Measurements from ENCODE around the gene LYPD5.

Gene LYPD5

GRCh38 chr19:43783636-43784035 is 18.6 kb downstream of the LYPD5 start:
- peak overlapping the region; percentile 75 for H2BK120ac ChIP-seq (ENCODE audit: insufficient read depth, low read length, poor library complexity)
- peaks cover 2% of the 10 kb centered on the region for H3K79me2 ChIP-seq (ENCODE audit: control insufficient read depth, insufficient read depth, low read length, poor library complexity)
- no peak overlapping the region for H4K12ac ChIP-seq (ENCODE audit: low read depth, low read length)
- peak overlapping the region; percentile 12 for H3K4ac ChIP-seq (ENCODE audit: low read depth, low read length)
- H4K8ac ChIP-seq (ENCODE audit: low read depth, low read length): peak overlapping the region; percentile 54
- peak overlapping the region; percentile 19 for H2BK12ac ChIP-seq (ENCODE audit: low read length)
- no peaks in the 10 kb centered on the region for H3K27me3 ChIP-seq (ENCODE audit: insufficient read depth, low read length)
- no peak overlapping the region for H3K18ac ChIP-seq (ENCODE audit: low read length)
- H2AK5ac ChIP-seq (ENCODE audit: low read length): peak overlapping the region; percentile 88
- no peak overlapping the region for H3K27ac ChIP-seq (ENCODE audit: low read depth, low read length)
- H3K4me2 ChIP-seq (ENCODE audit: low read length): no peak overlapping the region
- no peak overlapping the region for H2AFZ ChIP-seq (ENCODE audit: insufficient read depth, low read length, poor library complexity)
- peak overlapping the region; percentile 55 for H3K14ac ChIP-seq (ENCODE audit: low read length)
- WGBS (ENCODE audit: extremely low coverage, insufficient coverage, insufficient read length): no CpG with 5 or more reads among the region's 8 CpGs
- peak overlapping the region; percentile 32 for H2BK5ac ChIP-seq (ENCODE audit: low read depth, low read length, poor library complexity)
- no peak overlapping the region for H3K9ac ChIP-seq (ENCODE audit: low read length)
- no peak overlapping the region for H3K23ac ChIP-seq (ENCODE audit: low read length)
- DNase-seq: no peak
- H3K4me1 ChIP-seq (ENCODE audit: control insufficient read depth in 1 of 2, insufficient read depth in 2 of 2, low read length in 2 of 2): peaks cover 30 to 36% of the 10 kb centered on the region in 2 experiments
- H3K36me3 ChIP-seq (ENCODE audit: control insufficient read depth in 1 of 2, insufficient read depth in 2 of 2, low read length in 2 of 2): no peaks in the 10 kb centered on the region
- H3K4me3 ChIP-seq (ENCODE audit: low read depth, low read length): no peak overlapping the region
- peak overlapping the region; percentile 79 for H4K91ac ChIP-seq (ENCODE audit: low read depth, low read length)
- H3K9me3 ChIP-seq (ENCODE audit: insufficient read depth, low read depth, low read length): peaks cover 10% of the 10 kb centered on the region
- peaks cover 38% of the 10 kb centered on the region for H3K79me1 ChIP-seq (ENCODE audit: low read length)

DNA sequence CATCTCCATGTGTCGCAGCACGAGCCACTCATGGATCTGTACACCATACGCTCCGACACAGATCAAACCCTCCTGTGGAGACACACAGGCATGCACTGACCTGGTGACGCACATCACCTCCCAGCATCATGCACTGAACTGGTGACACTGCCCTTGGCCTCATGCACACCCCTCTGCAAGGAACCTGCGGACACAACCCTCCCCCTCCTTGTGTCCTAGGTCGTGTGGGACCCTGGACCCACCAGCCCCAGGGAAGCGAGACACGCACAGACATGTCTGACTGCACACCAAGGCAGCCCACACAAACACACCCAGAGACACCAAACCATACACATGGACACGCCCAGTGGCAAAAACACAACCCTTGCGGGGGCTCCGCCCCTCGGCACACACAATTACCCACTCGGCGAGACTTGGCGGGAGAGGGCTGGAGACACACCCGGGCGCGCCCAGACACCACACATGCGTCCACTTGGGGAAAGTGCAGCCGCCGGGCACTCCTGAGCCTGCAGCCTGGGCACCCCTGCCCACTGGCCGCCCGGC is 19.5 kb downstream of the LYPD5 start:
- peak overlapping the region; percentile 20 for H2AK5ac ChIP-seq (ENCODE audit: low read length)
- H3K18ac ChIP-seq (ENCODE audit: low read length): peak overlapping the region; percentile 79
- H2BK120ac ChIP-seq (ENCODE audit: insufficient read depth, low read length, poor library complexity): peak overlapping the region; percentile 50
- no peak overlapping the region for H4K12ac ChIP-seq (ENCODE audit: low read depth, low read length)
- no peaks in the 10 kb centered on the region for H3K27me3 ChIP-seq (ENCODE audit: insufficient read depth, low read length)
- H3K9me3 ChIP-seq (ENCODE audit: insufficient read depth, low read depth, low read length): peaks cover 10% of the 10 kb centered on the region
- H3K27ac ChIP-seq (ENCODE audit: low read depth, low read length): no peak overlapping the region
- H3K23ac ChIP-seq (ENCODE audit: low read length): peak overlapping the region; percentile 71
- H3K14ac ChIP-seq (ENCODE audit: low read length): peak overlapping the region; percentile 62
- H3K9ac ChIP-seq (ENCODE audit: low read length): no peak overlapping the region
- no CpG with 5 or more reads among the region's 24 CpGs for WGBS (ENCODE audit: extremely low coverage, insufficient coverage, insufficient read length)
- H3K4me1 ChIP-seq (ENCODE audit: control insufficient read depth in 1 of 2, insufficient read depth in 2 of 2, low read length in 2 of 2): peaks cover 34 to 36% of the 10 kb centered on the region in 2 experiments
- no peak overlapping the region for H2AFZ ChIP-seq (ENCODE audit: insufficient read depth, low read length, poor library complexity)
- H3K4me2 ChIP-seq (ENCODE audit: low read length): no peak overlapping the region
- H3K4me3 ChIP-seq (ENCODE audit: low read depth, low read length): no peak overlapping the region
- DNase-seq: peak in 1 of 2 donors; percentile 23
- no peak overlapping the region for H3K4ac ChIP-seq (ENCODE audit: low read depth, low read length)
- peak overlapping the region; percentile 77 for H4K91ac ChIP-seq (ENCODE audit: low read depth, low read length)
- H3K79me2 ChIP-seq (ENCODE audit: control insufficient read depth, insufficient read depth, low read length, poor library complexity): peaks cover 2% of the 10 kb centered on the region
- no peak overlapping the region for H4K8ac ChIP-seq (ENCODE audit: low read depth, low read length)
- peak overlapping the region; percentile 20 for H2BK5ac ChIP-seq (ENCODE audit: low read depth, low read length, poor library complexity)
- peaks cover 38% of the 10 kb centered on the region for H3K79me1 ChIP-seq (ENCODE audit: low read length)
- H2BK12ac ChIP-seq (ENCODE audit: low read length): peak overlapping the region; percentile 79
- no peaks in the 10 kb centered on the region for H3K36me3 ChIP-seq (ENCODE audit: control insufficient read depth in 1 of 2, insufficient read depth in 2 of 2, low read length in 2 of 2)

- Histone ChIP-seq H3K23ac (ENCODE audit: low read length) (no peak overlapping the region), H3K4ac (ENCODE audit: low read depth, low read length) (no peak overlapping the region), H3K36me3 (ENCODE audit: control insufficient read depth in 1 of 2, insufficient read depth in 2 of 2, low read length in 2 of 2) (no peaks in the 10 kb centered on the region), H3K27ac (ENCODE audit: low read depth, low read length) (no peak overlapping the region), H3K79me1 (ENCODE audit: low read length) (peaks cover 38% of the 10 kb centered on the region), H4K8ac (ENCODE audit: low read depth, low read length) (no peak overlapping the region), H3K4me2 (ENCODE audit: low read length) (no peak overlapping the region), H3K4me1 (ENCODE audit: control insufficient read depth in 1 of 2, insufficient read depth in 2 of 2, low read length in 2 of 2) (peaks cover 36 to 39% of the 10 kb centered on the region in 2 experiments), H3K79me2 (ENCODE audit: control insufficient read depth, insufficient read depth, low read length, poor library complexity) (peaks cover 2% of the 10 kb centered on the region), H4K91ac (ENCODE audit: low read depth, low read length) (peak overlapping the region; percentile 77), H3K18ac (ENCODE audit: low read length) (no peak overlapping the region), H2BK12ac (ENCODE audit: low read length) (peak overlapping the region; percentile 0), H3K14ac (ENCODE audit: low read length) (no peak overlapping the region), H4K12ac (ENCODE audit: low read depth, low read length) (no peak overlapping the region), H2AFZ (ENCODE audit: insufficient read depth, low read length, poor library complexity) (no peak overlapping the region), H3K9ac (ENCODE audit: low read length) (no peak overlapping the region), H3K4me3 (ENCODE audit: low read depth, low read length) (no peak overlapping the region), H2BK5ac (ENCODE audit: low read depth, low read length, poor library complexity) (no peak overlapping the region), H3K9me3 (ENCODE audit: insufficient read depth, low read depth, low read length) (peaks cover 10% of the 10 kb centered on the region), H3K27me3 (ENCODE audit: insufficient read depth, low read length) (no peaks in the 10 kb centered on the region), H2BK120ac (ENCODE audit: insufficient read depth, low read length, poor library complexity) (peak overlapping the region; percentile 34), H2AK5ac (ENCODE audit: low read length) (peak overlapping the region; percentile 4)
- no peak for DNase-seq
- 100% methylated on average over 1 of the region's 8 CpGs for WGBS (ENCODE audit: extremely low coverage, insufficient coverage, insufficient read length)
These were observed 20.0 kb downstream of the LYPD5 start for GRCh38 chr19:43782311-43782660.

- Histone ChIP-seq H2AK5ac (ENCODE audit: low read length) (peak overlapping the region; percentile 24), H3K18ac (ENCODE audit: low read length) (no peak overlapping the region), H3K4ac (ENCODE audit: low read depth, low read length) (no peak overlapping the region), H3K23ac (ENCODE audit: low read length) (no peak overlapping the region), H3K36me3 (ENCODE audit: control insufficient read depth in 1 of 2, insufficient read depth in 2 of 2, low read length in 2 of 2) (no peaks in the 10 kb centered on the region), H3K4me2 (ENCODE audit: low read length) (no peak overlapping the region), H2AFZ (ENCODE audit: insufficient read depth, low read length, poor library complexity) (no peak overlapping the region), H3K9ac (ENCODE audit: low read length) (no peak overlapping the region), H4K91ac (ENCODE audit: low read depth, low read length) (peak overlapping the region; percentile 87), H3K9me3 (ENCODE audit: insufficient read depth, low read depth, low read length) (peaks cover 10% of the 10 kb centered on the region), H4K12ac (ENCODE audit: low read depth, low read length) (no peak overlapping the region), H3K14ac (ENCODE audit: low read length) (no peak overlapping the region), H3K4me1 (ENCODE audit: control insufficient read depth in 1 of 2, insufficient read depth in 2 of 2, low read length in 2 of 2) (peaks cover 36 to 40% of the 10 kb centered on the region in 2 experiments), H3K4me3 (ENCODE audit: low read depth, low read length) (no peak overlapping the region), H3K27ac (ENCODE audit: low read depth, low read length) (no peak overlapping the region), H2BK120ac (ENCODE audit: insufficient read depth, low read length, poor library complexity) (peak overlapping the region; percentile 9), H4K8ac (ENCODE audit: low read depth, low read length) (no peak overlapping the region), H3K27me3 (ENCODE audit: insufficient read depth, low read length) (no peaks in the 10 kb centered on the region), H3K79me1 (ENCODE audit: low read length) (peaks cover 38% of the 10 kb centered on the region), H2BK5ac (ENCODE audit: low read depth, low read length, poor library complexity) (no peak overlapping the region), H3K79me2 (ENCODE audit: control insufficient read depth, insufficient read depth, low read length, poor library complexity) (peaks cover 2% of the 10 kb centered on the region), H2BK12ac (ENCODE audit: low read length) (peak overlapping the region; percentile 0)
- no CpG with 5 or more reads among the region's 14 CpGs for WGBS (ENCODE audit: extremely low coverage, insufficient coverage, insufficient read length)
- no peak for DNase-seq
These were observed 20.5 kb downstream of the LYPD5 start for GRCh38 chr19:43781630-43782310.

All from trophoblast cell (in vitro differentiated cells and primary cell).